SHP77 (cell line): Measurements from ENCODE around the gene TMEM163.
A peak's percentile ranks its signal among the peaks of the same experiment; 100 is the strongest.
"Not testable (repeated sequence)": the region's sequence is repeated elsewhere in the genome, so short reads cannot be mapped to it uniquely, and the experiment has no call there.

ENCODE experiments used
- DNase-seq, 2 experiments: peaks; one replicate each; lab custom pipeline; 2025; lab: John Stamatoyannopoulos, UW

TMEM163 gene

DNA sequence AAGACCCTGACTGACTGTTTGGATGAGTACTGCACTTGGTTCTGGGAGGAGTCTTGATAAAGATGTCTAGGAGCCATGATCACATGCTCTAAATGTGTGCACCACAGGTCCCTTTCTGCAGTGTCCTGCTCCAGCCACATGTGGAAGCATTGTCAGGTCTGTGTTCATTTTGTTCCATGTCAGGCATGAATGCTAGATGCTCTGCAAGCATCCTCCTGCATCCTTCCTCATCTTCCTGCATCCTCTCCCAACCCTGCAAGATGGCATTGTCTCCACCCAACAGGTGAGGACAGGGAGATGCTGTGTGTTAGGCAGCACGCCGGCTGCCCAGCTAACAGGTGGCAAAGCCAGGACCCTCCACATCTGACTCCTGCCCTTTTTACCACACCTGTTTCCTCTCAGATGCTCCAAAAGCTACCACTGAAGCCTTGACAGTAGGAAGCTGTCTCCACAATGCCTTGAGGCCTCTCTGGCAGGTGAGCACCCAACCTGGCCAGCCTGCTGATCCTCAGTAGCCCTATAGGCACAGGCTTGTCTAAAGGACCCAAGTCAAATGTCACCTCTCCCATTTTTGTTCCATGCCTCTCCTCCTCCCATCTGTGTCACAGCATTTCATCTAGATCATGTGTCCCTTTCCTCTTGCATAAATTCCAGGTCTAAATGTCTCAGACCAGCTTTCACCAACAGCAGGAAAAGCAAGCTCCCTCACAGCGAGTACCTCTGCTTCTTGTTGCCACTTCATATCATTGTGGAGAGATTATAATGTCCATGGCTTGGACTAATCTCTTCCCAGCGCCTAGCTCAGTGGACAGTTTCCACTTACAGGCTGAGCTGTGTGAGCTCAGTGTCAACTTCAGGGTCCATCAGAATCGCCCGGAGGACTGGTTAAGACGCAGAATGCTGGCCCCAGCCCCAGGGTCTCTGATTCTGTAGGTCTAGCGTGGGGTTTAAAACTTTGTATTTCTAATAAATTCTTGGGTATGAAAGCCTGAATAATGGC, 55.0 kb downstream of the TMEM163 start:
- DNase-seq, result no peak

DNA sequence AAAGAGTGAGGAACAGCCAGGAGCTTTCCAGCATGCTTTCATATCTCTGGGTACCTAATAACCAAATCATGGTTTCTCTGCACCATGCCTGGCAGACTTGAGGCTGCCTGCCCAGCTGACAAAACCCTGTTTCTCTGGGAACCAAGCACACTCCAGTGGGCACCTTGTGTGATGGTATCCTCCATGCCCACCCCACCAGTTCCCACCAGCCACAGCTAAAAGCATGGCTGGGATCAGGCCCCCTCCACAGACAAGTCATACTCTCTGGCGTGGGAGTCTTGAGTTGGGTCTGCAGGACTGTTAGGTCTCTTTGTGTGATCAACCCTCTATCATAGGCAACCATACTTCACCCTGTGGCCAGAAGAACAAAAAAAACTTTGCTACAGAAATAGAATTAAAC, 56.0 kb downstream of the TMEM163 start:
- no peak for DNase-seq

DNA sequence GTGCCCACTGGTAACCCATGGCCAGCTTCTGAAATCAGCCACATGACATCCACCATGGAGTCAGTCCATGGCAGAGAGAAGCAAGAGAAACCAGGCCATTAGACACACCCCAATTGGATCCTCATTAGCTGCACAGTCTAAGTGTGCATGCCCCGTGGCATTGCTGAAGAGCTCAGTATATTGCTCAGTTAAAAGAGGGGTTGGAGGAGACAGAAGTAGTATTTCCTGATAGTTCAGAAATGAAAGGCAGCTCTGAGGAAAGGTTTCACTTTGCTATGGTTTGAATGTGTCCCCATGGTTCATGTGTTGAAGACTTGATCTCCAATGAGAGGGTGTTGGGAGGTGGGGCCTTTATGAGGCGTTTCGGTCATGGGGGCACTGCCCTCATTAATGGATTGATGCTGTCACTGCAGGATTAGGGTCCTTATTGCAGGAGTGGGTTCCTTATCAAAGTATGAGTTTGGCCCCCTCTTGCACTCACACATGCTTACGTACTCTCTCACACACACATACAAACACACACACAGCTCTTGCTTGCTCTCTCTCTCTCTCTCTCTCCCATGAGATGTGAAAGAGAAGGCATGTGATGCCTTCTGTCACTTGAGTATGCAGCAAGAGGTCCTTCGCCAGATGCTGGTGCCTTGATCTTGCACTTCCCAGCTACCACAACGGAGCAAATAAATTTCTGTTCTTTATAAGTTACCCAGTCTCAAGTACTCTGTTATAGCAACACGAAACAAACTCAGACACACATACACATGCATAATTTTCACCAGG, 58.0 kb downstream of the TMEM163 start:
- no peak for DNase-seq

DNA sequence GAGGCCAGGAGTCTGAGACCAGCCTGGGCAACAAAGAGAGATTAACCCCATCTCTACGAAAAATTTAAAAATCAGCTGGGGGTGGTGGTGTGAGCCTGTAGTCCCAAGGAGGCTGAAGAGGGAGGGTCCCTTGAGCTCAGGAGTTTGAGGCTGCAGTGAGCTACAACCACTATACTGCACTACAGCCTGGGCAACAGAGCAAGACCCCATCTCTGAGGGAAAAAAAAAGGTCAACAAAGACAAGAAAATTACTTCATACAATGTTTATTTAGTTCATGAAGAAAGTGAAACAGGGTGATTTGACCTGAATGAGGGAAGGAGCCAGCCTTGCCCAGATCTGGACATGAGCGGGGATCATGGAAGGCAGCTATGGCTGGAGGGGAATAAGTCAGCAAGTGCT, 59.1 kb downstream of the TMEM163 start:
- no peak for DNase-seq

DNA sequence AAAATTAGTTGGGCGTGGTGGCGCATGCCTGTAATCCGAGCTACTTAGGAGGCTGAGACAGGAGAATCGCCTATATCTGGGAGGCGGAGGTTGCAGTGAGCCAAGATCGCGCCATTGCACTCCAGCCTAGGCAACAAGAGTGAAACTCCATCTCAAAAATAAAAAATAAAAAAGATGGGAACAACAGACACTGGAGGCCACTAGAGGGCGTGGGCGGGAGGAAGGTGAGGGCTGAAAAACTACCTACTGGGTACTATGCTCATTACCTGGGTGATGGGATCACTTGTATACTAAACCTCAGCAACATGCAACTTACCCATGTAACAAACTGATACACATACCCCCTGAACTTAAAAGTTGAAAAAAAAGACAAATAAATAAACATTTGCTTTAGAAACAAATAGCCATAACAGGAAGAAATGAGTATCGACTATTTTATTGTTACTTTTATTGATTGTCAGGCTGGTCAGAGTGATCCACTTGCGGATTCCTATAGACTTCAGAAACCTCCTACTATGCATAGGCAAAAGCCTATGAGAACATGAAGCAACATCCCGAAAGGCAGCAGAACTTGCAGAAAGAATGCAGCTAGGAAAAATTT, 61.0 kb downstream of the TMEM163 start:
- DNase-seq, result no peak

DNA sequence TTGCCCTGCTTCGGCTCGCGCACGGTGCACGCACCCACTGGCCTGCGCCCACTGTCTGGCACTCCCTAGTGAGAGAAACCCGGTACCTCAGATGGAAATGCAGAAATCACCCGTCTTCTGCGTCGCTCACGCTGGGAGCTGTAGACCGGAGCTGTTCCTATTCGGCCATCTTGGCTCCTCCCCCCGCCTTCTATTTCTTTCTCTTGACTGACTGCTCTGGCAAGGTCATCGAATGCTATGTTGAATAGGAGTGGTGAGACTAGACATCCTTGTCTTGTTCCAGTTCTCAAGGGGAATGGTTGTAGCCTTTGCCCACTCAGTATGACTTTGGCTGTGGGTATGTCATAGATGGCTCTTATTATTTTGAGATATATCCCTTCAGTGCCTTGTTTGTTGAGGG, 62.4 kb downstream of the TMEM163 start:
- not testable (repeated sequence) for DNase-seq

DNA sequence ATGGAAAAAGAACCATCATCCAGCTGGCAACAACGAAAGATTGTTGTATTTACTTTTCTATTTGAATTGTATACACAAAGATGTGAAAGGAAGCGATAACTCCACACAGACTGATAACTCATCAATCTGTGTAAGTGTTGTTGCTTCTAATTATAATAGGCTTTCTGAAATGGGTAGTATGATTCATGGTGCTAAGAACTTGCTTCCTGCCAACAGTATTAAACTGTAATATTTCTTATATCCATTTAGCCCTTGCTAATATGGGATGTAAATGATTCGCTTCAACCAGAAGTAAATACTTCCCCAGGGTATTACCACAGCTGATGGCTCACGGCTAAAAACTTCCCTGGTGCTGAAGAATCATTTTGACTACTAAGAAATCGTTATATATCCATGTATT, 70.2 kb downstream of the TMEM163 start:
- DNase-seq, result no peak

DNA sequence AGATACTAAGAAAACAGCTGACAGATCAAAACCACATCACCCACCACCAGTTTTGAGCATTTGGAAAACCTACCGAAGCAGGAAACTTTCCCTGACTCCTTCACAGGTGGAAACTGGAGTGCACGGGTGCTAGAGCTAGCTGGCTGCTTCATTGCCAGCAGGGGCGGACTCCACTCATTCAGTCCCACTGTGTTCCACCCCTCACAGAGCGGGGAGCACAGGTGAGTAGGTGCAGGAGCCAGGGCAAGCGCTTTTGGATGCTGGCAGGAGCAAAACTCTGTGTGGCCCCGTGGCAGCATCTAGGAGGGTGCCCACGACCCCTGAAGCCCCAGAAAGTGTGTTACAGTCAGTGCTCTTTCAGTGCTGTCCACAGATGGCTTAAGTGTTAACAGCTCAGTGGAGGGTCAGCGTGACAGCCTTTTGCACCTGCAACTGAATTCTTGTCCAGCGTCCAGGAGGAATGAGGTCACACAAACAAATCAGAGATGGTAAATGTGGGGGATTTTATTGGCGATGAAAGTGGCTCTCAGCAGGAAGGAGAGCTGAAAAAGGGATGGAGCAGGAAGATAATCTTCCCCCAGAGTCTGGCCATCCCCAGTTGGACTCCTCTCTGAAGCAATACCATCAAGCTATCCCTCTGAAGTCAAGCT, 71.1 kb downstream of the TMEM163 start:
- DNase-seq, result no peak

DNA sequence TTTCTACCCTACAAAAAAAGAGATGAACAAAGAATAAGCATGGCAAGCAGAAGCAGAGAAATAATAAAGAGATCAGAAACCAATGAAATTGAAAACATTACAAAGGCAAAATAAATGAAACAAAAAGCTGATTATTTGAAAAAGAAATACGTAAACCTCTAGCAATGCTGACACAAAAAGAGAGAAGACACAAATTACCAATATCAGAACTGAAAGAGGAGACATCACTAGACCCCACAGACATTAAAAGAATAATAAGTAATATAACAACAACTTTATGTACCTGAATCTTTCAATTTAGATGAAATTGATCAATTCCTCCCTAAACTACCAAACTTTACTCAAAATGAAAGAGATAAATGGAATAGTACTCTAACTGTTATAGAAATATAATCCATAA, 75.9 kb downstream of the TMEM163 start:
- no peak for DNase-seq

DNA sequence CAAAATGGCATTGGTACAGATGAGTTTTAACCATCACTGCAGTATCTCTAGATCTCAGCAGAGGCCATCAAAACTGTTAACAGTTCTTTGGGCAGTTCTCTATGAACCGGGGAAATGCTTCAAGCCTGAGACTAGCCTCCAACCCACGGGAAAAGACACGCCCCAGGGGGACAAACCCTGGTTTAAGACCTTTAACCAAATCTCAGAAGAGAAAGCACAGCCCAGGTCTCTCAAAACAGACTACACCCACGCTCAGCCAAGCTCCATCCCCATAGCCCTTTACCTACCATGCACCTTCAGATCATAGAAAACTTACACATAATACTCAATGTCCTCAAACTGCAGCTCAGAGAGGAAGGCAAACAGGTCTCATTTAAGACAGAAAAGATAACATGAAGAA, 78.3 kb downstream of the TMEM163 start:
- DNase-seq, result no peak

DNA sequence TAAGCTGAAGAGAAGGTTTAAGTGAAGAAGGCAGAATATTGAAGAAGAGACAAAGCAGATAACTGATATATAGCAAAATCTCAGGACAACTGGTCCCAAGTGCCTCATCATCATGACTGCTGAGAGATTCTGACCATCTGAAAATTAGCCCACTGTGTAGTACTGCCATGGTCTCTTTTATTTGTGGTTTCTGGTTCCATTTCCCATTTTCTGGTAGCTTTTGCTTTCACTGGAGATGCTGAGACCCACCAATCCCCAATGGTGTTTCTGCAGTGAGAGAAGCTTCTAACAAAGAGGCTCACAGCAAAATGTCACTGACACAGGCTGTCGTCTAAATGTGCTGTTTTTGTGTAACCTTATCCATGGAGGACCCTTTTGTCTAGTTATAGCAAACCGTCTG, 79.5 kb downstream of the TMEM163 start:
- DNase-seq, result no peak

DNA sequence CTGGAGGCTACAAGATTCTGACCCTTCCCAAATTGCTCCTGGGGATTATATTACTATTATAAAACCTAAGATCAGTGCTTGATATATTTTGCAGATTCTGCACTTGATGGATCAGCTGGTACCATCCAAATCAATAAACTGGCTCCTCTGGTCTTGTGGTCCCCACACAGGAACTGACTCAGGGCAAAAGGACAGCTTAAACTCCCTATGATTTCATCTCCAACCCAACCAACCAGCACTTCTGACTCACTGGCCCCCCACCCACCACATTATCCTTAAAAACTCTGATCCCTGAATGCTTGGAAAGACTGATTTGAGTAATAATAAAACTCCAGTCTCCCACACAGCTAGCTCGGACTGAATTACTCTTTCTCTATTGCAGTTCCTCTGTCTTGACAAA, 82.1 kb downstream of the TMEM163 start:
- DNase-seq, result no peak

DNA sequence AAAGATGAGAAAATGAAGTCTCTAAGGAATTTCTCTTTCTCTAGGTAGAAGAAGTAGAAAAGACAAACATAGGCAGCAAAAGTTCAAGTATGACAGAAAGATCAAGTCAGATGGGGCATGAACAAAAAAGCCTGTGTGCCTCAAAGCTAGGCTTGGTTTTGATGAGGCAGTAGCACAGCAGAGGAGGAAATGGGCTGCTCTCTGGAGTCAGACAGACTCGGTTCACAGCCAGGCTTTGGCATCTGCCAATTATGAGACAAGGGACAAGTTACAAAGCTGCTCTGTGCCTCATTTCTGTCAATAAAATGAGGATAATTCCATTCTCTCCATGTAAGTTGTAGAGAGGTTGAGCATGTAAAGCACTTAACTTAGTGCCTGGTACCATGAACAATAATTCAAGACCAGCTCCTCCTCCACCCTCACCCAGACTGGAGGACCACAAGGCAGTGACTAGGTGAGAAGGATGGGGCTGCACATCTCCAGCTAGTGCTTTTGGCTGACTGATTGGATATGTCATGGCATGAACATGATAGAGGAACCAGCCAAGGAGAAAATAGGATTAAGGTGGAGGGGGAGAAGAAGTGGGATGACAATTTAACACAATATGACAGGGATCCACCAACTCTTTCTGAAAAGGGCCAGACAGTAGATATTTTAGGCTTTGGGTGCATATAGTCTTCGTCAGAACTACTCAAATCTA, 84.6 kb downstream of the TMEM163 start:
- no peak for DNase-seq

DNA sequence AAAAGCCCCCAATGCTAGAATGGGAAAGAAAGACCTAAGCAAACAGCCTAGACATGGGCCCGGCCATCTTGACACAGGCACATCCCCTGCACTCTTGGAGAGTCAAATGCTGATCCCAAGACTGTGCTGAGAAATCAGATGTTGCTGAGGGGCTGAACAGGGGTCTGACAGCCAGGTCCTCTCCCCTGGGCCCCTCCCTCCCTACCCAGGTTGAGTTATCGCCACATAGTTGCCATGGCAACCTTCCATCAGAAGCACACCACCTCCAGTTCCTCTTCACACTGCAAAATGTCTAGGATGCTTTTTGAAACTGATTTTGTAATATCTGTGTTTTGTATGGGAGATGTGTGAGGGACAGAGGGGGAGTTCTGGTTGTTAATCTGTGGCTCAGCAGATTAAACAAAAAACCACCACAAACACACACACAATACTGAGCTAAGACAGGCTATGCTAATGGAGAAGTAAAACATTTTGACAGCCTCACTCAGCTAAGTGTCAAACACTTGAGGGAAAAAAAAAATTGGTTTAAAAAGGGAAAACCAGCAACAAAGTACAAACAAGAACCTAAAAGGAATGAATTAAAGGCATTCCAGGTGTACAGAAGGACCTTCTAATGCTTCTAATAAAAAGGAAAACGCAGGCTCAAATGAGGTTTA, 88.2 kb downstream of the TMEM163 start:
- no peak for DNase-seq

DNA sequence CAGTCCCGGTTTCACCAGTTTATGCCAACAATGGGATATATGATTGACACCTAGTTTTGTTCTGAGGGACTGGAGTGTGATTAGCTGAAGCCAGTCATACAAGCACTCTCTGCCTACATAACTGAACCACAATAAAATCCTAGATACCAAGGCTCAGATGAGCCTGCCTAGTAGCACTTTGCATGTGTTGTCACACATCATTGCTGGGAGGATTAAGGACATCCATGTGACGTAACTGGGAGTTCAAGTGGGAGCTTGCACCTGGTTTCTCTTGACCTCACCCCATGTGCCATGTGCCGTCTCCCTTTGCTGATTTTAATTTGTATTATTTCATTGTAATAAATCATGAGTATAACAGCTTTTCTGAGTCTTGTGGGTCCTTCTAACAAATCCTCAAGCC, 90.3 kb downstream of the TMEM163 start:
- DNase-seq, result peak; percentile 77 to 90

DNA sequence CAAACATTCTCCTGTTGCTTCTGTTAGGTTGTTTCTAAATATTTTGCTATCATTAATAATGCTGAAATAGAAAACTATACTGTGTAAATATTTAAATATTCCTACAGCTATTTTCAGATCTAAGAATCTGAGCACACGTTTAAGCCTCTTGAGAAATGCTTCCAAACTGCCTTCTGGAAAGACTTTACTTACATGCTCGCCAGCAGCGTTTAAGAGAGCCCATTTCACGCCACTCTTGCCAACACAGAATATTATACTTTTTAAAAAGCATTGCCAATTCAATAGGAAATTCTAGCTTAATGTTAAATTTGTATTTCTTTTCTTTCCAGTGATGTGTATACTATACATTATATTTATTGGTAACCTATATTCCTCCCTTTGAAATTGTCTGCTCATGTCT, 92.0 kb downstream of the TMEM163 start:
- DNase-seq, result no peak

DNA sequence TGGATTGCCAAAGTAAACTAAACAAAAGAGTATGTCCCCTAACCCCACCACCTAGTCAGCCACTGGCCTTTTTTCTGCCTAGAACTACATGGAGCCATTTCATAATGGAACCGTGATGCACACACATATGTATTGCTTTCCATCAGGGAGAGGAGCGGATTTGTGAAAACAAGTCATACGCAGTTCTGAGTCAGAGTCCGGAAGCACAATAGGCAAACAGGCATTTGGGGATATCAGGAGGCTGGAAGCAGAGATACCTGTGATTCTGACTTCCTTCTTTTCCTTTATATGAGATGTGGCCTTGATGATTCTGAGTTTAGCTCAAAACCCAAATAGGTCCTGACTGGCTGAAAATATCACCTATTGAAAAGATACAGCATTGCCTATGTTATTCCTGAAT, 93.5 kb downstream of the TMEM163 start:
- DNase-seq, result no peak

DNA sequence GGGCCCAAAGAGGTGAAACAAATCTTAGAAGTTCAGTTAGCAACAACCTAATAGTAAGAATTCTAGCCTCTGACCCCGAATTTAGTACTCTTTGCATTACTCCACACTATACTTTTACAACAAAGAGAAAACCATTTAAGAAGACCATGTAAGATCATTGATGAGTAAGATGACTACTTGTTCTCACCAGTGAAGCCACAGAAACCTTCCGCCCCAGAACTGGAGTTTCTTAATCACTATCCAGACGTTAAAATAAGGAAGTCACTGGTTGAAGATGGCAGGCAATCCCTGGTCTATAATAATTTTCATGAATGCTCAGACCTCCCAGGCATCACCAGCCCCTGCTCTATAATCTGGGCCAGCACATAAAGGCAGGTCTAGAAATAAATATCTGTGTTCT, 95.0 kb downstream of the TMEM163 start:
- no peak for DNase-seq

DNA sequence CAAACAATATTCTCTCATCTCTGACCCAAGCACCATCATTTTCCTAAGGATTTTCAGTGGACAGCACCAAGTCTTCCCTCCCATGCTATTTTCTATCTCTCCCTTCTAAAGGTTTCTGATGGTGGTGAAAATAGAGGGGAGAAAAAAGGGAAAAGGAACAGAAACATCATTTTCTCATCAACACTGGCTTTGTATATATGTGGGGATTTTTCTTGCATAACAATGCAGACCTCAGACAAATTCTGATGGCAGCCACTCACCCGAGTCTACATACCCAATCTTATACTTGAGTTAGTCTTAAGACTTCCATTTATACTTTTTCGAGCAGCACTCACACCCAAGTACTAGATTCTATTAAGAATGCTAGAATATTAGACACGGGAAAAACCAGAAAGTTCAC, 95.8 kb downstream of the TMEM163 start:
- DNase-seq, result no peak

DNA sequence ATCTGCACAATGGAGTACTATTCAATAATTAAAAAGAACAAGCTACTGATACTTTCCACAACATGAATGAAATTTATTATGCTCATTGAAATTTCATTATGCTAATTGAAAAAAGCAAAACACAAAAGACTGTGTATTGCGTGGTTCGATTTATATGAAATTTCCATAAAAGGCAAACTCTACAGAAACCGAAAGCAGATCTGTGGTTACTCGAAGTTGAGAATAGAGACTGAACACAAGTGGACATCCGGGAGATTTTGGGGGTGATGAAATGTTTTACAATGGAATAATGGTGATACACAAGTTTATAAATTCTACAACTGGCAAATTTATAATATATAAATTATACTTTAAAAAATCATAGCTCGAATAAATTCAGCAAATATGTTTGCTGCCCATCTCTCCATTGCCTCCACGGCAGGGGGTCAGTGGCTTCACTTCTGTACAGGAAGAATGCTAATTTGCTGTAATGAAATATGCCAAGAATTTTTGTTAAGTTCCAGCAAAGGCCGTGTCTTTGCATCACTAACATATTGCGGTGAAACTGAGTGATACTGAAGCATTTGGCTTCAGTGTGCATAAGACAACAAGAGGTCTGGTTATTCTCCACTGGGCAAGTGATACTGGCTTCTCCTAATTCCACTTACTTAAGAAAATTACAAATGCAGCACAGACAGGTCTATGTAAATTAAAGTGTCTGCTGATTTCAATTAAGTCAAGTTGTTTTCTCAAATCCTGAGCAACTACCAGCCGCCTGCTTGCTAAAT, 96.7 kb downstream of the TMEM163 start:
- DNase-seq, result no peak
